CD4-positive, alpha-beta T cell treated with Interleukin-15 for 1 hour (primary cell): ENCODE measurements around the gene SFSWAP.
A peak's percentile ranks its signal among the peaks of the same experiment; 100 is the strongest.
"Not testable (repeated sequence)": the region's sequence is repeated elsewhere in the genome, so short reads cannot be mapped to it uniquely, and the experiment has no call there.

Experiments used
- DNase-seq: peaks from one replicate; pipeline ENCODE4 v3.0.0-alpha.2; 2020

Gene SFSWAP

DNA sequence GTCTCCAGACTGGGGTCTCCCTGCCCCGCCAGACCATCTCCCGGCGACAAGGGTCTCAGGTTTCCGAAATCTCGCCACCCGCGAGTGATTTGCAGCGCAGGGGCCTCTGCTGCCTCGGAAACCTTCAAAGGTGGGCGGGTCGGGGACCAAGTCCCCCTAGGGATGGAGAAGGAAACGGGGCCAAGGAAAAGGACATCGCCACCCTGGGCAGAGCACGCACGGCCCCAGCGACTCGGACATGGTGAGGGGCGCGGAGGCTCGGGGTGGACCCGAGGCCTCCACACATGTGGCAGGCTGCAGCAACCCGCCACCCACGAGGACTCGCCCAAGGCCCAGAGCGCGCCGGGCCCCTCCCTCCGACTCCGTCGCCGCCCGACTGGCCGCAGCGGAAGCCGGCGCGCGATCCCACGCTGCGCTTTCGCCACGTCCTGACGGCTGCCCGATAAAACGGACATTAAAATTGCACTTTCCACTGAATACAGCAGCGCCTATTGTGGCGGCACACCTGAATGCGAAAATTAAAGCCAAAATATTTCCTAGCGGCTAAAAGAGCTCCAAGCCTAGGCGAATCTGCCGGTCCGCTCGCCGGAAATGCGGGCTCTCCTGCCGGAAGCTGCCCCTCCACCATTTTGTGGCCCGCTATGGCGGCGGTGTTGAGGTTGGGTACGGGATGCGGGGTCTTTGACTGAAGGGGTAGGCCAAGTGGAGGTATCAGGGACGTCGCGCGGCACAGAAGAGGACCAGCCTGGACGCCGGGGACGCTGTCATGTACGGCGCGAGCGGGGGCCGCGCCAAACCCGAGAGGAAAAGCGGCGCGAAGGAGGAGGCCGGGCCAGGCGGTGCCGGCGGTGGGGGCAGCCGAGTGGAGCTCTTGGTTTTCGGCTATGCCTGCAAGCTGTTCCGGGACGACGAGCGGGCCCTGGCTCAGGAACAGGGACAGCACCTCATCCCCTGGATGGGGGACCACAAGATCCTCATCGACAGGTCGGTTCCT lies at the start of gene SFSWAP:
Gene SFSWAP, plus strand, starts transcription at position 627 of the 994 bp plus-strand sequence. Its CDS starts 140 bp downstream, at position 767.
- DNase-seq = peak; percentile 70

DNA sequence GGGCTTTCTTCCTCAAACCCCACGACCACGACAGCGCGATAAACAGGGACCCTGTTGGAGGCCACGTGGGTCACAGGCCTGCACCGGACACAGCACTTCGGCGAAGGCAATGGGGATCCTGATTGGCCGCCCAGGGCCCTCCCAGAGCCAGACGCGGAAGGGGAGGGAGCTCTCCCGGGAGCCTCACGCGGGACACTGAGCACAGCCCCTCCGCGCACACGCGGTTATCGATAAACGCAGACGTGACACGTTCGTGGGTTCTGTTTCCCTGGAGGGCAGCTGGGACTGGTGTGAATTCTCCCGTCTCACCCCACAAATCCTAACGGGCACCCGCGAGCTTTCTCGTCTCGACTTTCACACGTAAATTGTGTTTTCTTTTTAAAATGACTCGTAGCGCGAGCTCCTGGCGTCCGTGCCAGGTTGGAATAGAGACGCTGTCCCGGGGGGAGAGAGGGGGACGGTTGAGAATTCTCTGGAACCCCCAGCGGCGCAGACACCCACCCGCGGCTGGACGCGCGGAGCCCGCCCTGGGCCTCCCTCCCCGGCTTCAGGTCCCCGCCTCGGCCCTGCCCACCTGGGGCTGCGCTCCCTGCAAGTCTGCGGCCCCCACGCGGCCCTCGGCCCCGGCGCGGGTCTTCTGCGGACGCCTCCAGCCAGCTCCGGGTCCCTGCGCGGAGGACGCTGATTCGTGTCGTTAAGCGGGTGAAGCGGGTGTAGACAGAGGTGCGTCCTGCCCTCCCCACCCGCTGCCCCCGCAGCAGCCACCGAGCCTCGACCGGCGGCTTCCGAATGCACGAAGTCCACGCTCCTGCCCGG lies 49.5 kb upstream of the SFSWAP start:
- not testable (repeated sequence) for DNase-seq

DNA sequence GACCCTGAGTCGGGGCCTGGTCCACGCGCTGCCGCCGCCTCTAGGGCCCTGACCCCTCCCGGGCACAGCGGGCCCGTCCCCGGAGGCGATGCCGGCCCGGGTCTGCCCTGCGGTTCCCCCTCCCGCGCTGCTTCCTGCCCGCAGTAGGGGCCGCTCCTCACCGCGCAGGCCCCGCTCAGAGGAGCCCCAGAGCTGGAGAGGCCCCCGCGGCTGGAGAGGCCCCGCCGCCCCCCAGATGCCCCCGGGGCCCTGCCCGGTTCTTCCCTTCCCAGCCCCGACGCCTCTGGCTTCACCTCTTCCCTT lies 49.0 kb upstream of the SFSWAP start:
- not testable (repeated sequence) for DNase-seq

GRCh38 chr12:131662346-131662745 lies 48.5 kb upstream of the SFSWAP start:
- DNase-seq = not testable (repeated sequence)

GRCh38 chr12:131665666-131666065 lies 45.2 kb upstream of the SFSWAP start:
- not testable (repeated sequence) for DNase-seq

DNA sequence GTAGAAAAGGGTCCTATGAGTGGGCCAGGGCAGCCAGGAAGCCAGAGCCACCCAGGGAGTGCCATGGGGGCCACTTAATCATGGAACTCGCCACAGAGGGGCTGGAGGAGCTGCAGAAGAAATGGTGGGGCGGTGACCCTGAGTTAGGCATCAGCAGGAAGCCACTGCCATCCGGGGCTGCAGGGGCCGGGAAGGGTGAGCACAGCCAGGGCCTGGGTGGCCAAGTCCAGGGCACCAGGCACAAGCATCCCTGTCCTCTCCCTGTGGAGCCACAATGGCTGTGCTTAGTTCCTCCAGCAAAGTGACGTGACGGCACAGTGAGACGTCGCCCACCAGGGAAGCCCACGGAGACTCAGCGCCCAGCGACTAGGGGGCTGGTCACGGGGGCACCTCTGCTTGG lies 44.4 kb upstream of the SFSWAP start:
- not testable (repeated sequence) for DNase-seq

- not testable (repeated sequence) for DNase-seq
These were observed 43.8 kb upstream of the SFSWAP start for GRCh38 chr12:131666978-131667601.

- DNase-seq = no peak
These were observed 39.6 kb upstream of the SFSWAP start for GRCh38 chr12:131671276-131671675.

- DNase-seq = no peak
These were observed 39.0 kb upstream of the SFSWAP start for GRCh38 chr12:131671871-131672270.

GRCh38 chr12:131672311-131672940 lies 38.5 kb upstream of the SFSWAP start:
- no peak for DNase-seq

GRCh38 chr12:131672941-131673887 lies 37.7 kb upstream of the SFSWAP start:
- no peak for DNase-seq

- no peak for DNase-seq
These were observed 37.0 kb upstream of the SFSWAP start for GRCh38 chr12:131673888-131674257.

DNA sequence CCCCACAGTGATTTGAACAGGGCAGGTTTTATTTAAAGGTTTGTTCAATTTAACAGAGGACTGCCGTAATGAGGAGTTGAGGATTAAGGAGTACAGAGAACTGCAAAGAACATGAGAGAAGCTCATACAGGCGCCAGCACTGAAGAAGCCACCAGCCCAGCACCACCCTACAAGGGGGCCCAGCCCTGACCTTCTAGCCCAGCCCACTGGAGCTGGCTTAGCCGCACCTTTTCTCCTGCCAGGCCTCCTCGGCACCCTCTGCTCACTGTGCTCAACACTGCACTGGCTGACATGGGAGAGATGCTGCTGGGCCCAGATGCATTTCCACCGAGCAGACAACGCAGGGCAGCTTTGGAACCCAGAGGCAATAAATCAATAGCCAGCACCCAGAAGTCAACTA lies 36.5 kb upstream of the SFSWAP start:
- DNase-seq = no peak

GRCh38 chr12:131675126-131676080 lies 35.5 kb upstream of the SFSWAP start:
- DNase-seq = no peak

- DNase-seq = no peak
These were observed 34.3 kb upstream of the SFSWAP start for GRCh38 chr12:131676544-131676943.

- not testable (repeated sequence) for DNase-seq
These were observed 33.8 kb upstream of the SFSWAP start for GRCh38 chr12:131677067-131677466.

- no peak for DNase-seq
These were observed 33.2 kb upstream of the SFSWAP start for GRCh38 chr12:131677699-131678098.

GRCh38 chr12:131678389-131679181 lies 32.3 kb upstream of the SFSWAP start:
- DNase-seq = not testable (repeated sequence)

DNA sequence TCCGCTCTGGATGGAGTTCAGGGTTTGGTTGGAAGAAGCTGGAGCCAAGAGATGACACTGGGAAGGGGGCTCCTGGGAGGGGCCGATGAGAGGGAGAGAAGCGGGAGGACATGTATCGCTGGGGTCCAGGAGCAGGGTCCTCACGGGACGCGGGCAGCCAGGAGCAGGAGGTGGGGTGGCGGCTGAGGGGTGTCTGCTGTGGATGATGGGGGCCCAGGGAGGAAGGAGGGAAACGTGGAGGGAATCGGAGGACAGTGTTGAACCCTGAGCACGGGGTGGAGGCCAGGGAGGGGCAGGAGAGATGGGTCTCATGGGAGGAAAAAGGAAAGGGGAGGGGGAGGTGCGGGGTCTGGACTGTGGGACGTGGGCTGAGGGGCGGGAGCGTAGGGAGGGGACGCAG lies 31.7 kb upstream of the SFSWAP start:
- DNase-seq = not testable (repeated sequence)
